ENCODE results near the gene CST7.

GRCh38 chr20:24962510-24962909, 13.4 kb downstream of the CST7 start:
- no peak for TF ChIP-seq CTCF (IDR thresholded peaks at IDR 0.05)
- no peak for TF ChIP-seq POLR2AphosphoS5 (IDR thresholded peaks at IDR 0.05)

Measured in breast epithelium (tissue), 3 donors.